Measurements from ENCODE around the gene TPO.

Gene TPO

DNA sequence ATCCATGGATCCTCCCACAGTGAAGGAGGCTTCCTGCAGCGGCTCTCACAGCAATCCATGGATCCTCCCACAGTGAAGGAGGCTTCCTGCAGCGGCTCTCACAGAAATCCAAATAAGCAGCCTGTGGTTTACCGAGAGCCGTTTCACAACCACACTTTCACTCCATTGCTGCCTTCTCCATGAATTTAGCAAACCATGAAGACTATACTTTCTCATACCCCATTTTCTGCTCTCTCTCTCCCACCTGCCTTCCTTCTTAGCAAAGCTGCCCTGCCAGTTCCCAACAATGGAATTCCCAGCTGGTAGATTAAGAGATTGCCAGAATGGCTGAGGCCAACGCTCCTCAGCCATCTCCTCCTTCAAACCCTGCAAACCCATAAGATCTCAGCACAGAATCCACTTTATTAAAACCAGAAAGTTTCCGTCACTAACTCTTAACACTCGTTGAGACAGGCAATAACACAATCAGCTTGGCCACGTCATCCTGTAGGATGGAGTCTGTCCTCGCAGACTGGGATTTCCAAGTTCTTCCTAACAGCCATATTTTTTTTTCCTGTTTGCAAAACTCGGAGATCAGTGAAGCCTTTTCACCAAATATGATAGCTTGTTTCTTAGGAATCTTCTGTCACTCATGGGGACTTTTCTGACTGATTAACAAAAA lies 168.8 kb downstream of the TPO start:
- no peak overlapping the region for H3K27ac ChIP-seq (ENCODE audit: low read depth in 2 of 2, low read length in 2 of 2)
- no peaks in the 10 kb centered on the region for H3K27me3 ChIP-seq (ENCODE audit: control insufficient read depth in 2 of 2, insufficient read depth in 2 of 2, low read length in 2 of 2)
- no peak overlapping the region for H3K9ac ChIP-seq (ENCODE audit: low read depth in 1 of 2, low read length in 2 of 2)
- no peaks in the 10 kb centered on the region for H3K4me1 ChIP-seq (ENCODE audit: control insufficient read depth in 2 of 2, insufficient read depth in 2 of 2, low read length in 2 of 2)
- H3K4me3 ChIP-seq (ENCODE audit: low read length in 2 of 2), result no peak overlapping the region
- no peaks in the 10 kb centered on the region for H3K9me3 ChIP-seq (ENCODE audit: control insufficient read depth in 2 of 2, low read length in 2 of 2)
- H3K36me3 ChIP-seq (ENCODE audit: control insufficient read depth in 2 of 2, insufficient read depth in 2 of 2, low read length in 2 of 2), result no peaks in the 10 kb centered on the region

DNA sequence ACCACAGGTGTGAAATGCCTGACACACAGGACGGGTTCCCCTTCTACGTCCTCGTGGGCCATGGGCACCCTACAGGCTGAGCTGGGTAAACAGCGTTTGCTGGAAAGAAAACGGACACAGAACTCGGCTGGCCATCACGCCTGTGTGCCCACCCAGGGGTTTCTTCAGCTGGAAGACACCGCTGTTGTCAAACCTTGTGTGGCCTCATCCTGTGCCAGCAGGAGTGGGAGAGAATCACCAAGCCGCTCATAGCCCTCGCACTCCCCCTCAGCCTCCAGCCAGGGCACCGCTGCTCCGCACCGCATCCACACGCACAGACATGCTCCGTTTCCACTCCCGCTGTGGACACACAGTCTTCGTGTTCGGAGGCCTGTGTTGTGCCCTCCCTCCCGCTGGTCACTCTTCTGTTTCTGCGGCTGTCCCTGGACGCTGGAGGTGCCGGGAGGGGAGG lies 169.7 kb downstream of the TPO start:
- Histone ChIP-seq H3K27ac (ENCODE audit: low read depth in 2 of 2, low read length in 2 of 2) (no peak overlapping the region), H3K9ac (ENCODE audit: low read depth in 1 of 2, low read length in 2 of 2) (no peak overlapping the region), H3K4me1 (ENCODE audit: control insufficient read depth in 2 of 2, insufficient read depth in 2 of 2, low read length in 2 of 2) (no peaks in the 10 kb centered on the region), H3K9me3 (ENCODE audit: control insufficient read depth in 2 of 2, low read length in 2 of 2) (no peaks in the 10 kb centered on the region), H3K36me3 (ENCODE audit: control insufficient read depth in 2 of 2, insufficient read depth in 2 of 2, low read length in 2 of 2) (no peaks in the 10 kb centered on the region), H3K27me3 (ENCODE audit: control insufficient read depth in 2 of 2, insufficient read depth in 2 of 2, low read length in 2 of 2) (no peaks in the 10 kb centered on the region), H3K4me3 (ENCODE audit: low read length in 2 of 2) (no peak overlapping the region)

DNA sequence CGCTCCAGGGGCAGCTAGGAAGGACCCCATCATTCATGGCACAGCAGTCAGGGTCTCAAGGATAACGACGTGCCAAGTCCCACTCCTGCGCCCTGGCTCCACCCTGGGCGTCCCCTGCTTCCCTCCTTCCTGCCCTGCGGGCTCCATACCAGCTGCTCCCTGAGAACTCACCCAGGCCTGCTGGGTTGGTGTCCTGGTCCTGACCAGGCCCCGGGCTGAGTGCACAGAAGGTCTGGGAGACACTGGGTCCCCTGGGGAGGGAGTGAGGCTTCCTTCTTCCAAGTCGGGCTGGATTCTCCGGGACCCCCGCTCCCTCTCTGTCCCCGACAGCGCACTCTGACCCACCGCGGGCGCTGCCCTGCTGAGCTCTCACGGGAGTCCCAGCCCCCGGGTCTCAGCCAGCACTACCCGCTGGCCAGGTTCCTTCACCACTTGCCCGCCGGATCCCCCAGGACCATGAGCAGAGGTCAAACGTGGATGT lies 170.8 kb downstream of the TPO start:
- Histone ChIP-seq H3K36me3 (ENCODE audit: control insufficient read depth in 2 of 2, insufficient read depth in 2 of 2, low read length in 2 of 2) (no peaks in the 10 kb centered on the region), H3K4me3 (ENCODE audit: low read length in 2 of 2) (no peak overlapping the region), H3K4me1 (ENCODE audit: control insufficient read depth in 2 of 2, insufficient read depth in 2 of 2, low read length in 2 of 2) (no peaks in the 10 kb centered on the region), H3K9me3 (ENCODE audit: control insufficient read depth in 2 of 2, low read length in 2 of 2) (no peaks in the 10 kb centered on the region), H3K9ac (ENCODE audit: low read depth in 1 of 2, low read length in 2 of 2) (no peak overlapping the region), H3K27me3 (ENCODE audit: control insufficient read depth in 2 of 2, insufficient read depth in 2 of 2, low read length in 2 of 2) (no peaks in the 10 kb centered on the region), H3K27ac (ENCODE audit: low read depth in 2 of 2, low read length in 2 of 2) (no peak overlapping the region)

DNA sequence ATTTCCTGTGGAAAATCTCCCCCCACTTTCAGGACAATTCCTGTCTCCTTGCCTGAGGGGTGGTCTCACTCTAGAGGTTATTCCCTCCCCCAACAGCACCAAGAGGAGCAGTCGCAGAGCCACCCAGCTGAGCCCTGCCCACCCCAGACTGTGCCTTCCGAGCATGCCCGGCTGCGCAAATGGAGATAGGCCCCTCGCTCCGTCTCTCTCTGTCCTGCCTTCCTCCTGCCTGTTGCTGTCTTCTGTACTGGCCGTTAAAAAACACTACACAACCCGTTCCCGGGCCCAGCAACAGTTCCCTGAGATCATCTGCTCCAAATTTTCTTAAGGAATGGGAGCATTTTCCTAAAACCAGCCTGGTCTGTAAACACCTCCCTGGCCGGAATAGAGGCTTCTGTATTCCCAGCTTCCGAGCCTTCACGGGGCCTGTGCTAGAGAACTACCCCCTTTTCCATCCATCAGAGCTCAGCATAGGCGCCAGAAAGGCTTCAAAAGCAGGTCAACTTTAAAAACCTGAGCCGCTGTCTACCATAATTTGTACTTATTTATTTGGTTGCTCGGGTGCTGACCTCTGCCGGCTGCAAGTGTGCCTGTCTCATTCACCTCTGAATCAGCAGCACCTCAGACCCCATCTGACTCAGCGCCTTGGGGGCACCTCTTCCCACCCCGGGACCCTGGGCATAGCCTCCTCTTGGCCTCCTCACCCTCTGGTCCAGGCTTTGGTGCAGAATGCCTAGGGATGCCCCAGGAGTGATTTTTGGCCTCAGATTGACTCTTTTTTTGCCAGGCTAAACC lies 171.6 kb downstream of the TPO start:
- H3K9ac ChIP-seq (ENCODE audit: low read depth in 1 of 2, low read length in 2 of 2), result no peak overlapping the region
- no peak overlapping the region for H3K4me3 ChIP-seq (ENCODE audit: low read length in 2 of 2)
- H3K36me3 ChIP-seq (ENCODE audit: control insufficient read depth in 2 of 2, insufficient read depth in 2 of 2, low read length in 2 of 2), result no peaks in the 10 kb centered on the region
- H3K27ac ChIP-seq (ENCODE audit: low read depth in 2 of 2, low read length in 2 of 2), result no peak overlapping the region
- H3K9me3 ChIP-seq (ENCODE audit: control insufficient read depth in 2 of 2, low read length in 2 of 2), result no peaks in the 10 kb centered on the region
- no peaks in the 10 kb centered on the region for H3K4me1 ChIP-seq (ENCODE audit: control insufficient read depth in 2 of 2, insufficient read depth in 2 of 2, low read length in 2 of 2)
- H3K27me3 ChIP-seq (ENCODE audit: control insufficient read depth in 2 of 2, insufficient read depth in 2 of 2, low read length in 2 of 2), result no peaks in the 10 kb centered on the region

DNA sequence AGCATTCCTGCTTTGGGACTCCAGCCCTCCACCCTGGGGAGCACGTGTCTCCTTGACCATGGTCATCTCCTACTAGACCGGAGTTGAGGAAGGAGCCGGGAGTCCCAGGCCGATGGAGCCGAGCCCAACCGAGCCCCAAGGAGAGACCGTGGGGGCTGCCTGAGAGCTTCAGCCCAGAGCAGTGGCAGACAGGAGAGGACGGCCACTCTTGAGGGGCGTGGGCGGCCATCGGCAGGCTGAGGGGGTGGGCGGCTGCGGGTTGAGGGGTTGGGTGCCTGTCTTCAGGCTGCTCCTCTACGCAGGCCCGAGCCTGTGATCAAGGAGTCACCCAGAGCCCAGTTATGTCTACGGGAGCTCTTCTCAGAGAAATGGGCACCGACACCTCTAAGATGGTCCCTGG lies 172.4 kb downstream of the TPO start:
- H3K36me3 ChIP-seq (ENCODE audit: control insufficient read depth in 2 of 2, insufficient read depth in 2 of 2, low read length in 2 of 2), result no peaks in the 10 kb centered on the region
- no peak overlapping the region for H3K4me3 ChIP-seq (ENCODE audit: low read length in 2 of 2)
- H3K27ac ChIP-seq (ENCODE audit: low read depth in 2 of 2, low read length in 2 of 2), result no peak overlapping the region
- no peak overlapping the region for H3K9ac ChIP-seq (ENCODE audit: low read depth in 1 of 2, low read length in 2 of 2)
- H3K4me1 ChIP-seq (ENCODE audit: control insufficient read depth in 2 of 2, insufficient read depth in 2 of 2, low read length in 2 of 2), result no peaks in the 10 kb centered on the region
- H3K27me3 ChIP-seq (ENCODE audit: control insufficient read depth in 2 of 2, insufficient read depth in 2 of 2, low read length in 2 of 2), result no peaks in the 10 kb centered on the region
- no peaks in the 10 kb centered on the region for H3K9me3 ChIP-seq (ENCODE audit: control insufficient read depth in 2 of 2, low read length in 2 of 2)

DNA sequence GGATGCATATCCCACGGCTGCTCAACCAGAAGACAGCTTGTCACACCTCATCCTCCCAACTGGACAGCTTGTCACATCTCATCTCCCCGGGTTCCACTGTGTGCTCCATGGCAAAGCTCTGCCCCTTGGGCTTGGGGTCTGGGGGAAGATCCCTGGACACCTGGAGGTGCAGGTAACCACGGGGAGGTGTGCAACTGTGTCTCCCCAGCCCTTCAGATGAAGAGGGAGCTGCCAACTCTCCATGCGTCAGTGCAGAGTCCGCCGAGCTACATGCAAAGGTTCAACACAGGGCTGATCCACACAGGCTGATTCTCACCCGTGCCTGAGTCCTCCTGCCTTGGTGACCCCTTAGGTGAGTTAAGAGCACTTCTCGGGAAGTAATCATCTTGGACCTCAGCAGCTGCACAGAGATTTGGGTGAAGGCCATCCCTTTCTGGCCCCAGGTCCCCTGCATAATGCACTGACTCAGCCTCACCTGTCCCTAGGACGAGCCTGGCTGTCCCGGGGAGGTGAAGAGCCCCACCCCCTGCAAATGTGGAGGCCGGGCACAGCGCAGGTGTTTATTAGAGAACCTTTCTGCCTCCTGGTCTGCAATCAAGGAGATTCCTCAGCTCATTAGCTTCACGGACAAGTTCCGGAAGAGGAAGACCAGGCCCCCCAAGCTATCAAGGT lies 173.1 kb downstream of the TPO start:
- H3K27ac ChIP-seq (ENCODE audit: low read depth in 2 of 2, low read length in 2 of 2), result no peak overlapping the region
- H3K4me1 ChIP-seq (ENCODE audit: control insufficient read depth in 2 of 2, insufficient read depth in 2 of 2, low read length in 2 of 2), result no peaks in the 10 kb centered on the region
- no peaks in the 10 kb centered on the region for H3K9me3 ChIP-seq (ENCODE audit: control insufficient read depth in 2 of 2, low read length in 2 of 2)
- H3K27me3 ChIP-seq (ENCODE audit: control insufficient read depth in 2 of 2, insufficient read depth in 2 of 2, low read length in 2 of 2), result no peaks in the 10 kb centered on the region
- no peak overlapping the region for H3K9ac ChIP-seq (ENCODE audit: low read depth in 1 of 2, low read length in 2 of 2)
- H3K36me3 ChIP-seq (ENCODE audit: control insufficient read depth in 2 of 2, insufficient read depth in 2 of 2, low read length in 2 of 2), result no peaks in the 10 kb centered on the region
- H3K4me3 ChIP-seq (ENCODE audit: low read length in 2 of 2), result no peak overlapping the region

DNA sequence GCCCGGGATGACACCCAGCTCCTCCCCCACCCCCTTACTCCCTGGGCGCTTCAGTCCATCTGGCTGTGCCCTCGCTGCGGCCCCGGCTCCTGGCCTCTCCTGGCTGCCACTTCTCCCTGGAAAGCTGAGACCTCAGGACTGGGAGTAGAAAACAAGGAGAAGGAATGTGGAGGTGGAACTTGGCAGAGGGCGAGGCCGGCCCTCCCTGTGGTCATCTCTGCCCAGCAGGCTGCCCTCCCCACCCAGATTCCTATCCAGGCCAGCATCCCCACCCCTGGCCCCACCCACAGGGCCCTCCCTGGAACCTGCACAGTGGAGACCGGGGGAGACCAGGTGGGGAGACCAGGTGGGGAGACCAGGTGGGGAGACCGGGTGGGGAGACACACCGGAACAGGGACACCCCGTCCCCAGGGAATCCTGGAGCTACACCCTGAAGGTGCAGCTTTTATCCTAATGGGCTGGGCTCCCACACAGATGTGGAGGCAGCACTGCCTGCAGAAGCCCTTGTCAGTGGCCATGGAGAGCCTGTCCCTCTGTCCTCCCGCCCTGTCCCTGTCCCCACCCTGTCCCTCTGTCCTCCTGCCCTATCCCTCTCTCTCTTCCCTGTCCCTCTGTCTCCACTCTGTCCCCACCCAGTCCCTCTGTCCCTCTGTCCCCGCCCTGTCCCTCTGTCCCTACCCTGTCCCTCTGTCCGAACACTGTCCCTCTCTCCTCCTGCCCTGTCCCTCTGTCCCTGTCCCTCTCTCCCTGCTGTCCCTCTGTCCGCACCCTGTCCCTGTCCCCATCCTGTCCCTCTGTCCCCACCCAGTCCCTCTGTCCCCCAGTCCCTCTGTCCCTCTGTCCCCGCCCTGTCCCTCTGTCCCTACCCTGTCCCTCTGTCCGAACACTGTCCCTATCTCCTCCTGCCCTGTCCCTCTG lies 173.9 kb downstream of the TPO start:
- H3K4me3 ChIP-seq (ENCODE audit: low read length in 2 of 2), result no peak overlapping the region
- H3K27ac ChIP-seq (ENCODE audit: low read depth in 2 of 2, low read length in 2 of 2), result no peak overlapping the region
- no peaks in the 10 kb centered on the region for H3K27me3 ChIP-seq (ENCODE audit: control insufficient read depth in 2 of 2, insufficient read depth in 2 of 2, low read length in 2 of 2)
- no peak overlapping the region for H3K9ac ChIP-seq (ENCODE audit: low read depth in 1 of 2, low read length in 2 of 2)
- peaks cover 0 to 7% of the 10 kb centered on the region in 2 donors for H3K4me1 ChIP-seq (ENCODE audit: control insufficient read depth in 2 of 2, insufficient read depth in 2 of 2, low read length in 2 of 2)
- no peaks in the 10 kb centered on the region for H3K9me3 ChIP-seq (ENCODE audit: control insufficient read depth in 2 of 2, low read length in 2 of 2)
- no peaks in the 10 kb centered on the region for H3K36me3 ChIP-seq (ENCODE audit: control insufficient read depth in 2 of 2, insufficient read depth in 2 of 2, low read length in 2 of 2)

DNA sequence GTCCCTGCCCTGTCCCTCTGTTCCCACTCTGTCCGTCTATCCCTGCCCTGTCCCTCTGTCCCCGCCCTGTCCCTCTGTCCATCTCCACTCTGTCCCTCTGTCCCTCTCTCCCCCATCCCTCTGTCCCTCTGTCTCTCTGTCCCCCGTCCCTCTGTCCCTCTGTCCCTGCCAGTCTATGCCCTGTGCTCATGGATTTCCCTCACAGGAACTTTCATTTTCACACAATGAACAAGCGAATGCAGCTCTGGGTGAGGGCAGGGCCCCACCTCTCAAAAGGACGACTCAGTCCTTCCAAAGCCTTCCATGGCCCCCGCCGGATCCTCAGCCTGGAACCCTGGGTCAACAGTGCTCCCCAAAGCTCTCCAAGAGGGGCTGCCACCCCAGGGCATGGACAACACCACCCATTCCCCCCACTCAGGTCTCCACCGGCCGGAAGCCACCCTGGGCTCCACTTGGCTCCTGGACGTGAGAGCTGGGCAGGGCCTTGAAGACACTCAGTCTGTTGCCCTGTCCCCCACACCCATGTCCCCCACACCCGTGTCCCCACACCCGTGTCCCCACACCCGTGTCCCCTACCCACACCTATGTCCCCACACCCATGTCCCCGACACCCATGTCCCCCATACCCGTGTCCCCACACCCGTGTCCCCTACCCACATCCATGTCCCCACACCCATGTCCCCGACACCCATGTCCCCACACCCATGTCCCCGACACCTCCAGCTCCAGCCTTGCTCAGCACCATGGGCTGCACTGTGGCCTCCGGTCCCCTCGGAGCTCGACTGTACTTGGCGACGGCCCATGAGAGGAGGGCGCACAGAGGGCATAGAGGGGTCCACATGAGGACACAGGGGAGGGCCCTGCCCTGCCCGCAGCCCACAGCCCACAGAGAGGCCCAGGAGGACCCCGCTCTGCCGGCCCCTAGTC lies 175.1 kb downstream of the TPO start:
- Histone ChIP-seq H3K27ac (ENCODE audit: low read depth in 2 of 2, low read length in 2 of 2) (no peak overlapping the region), H3K4me1 (ENCODE audit: control insufficient read depth in 2 of 2, insufficient read depth in 2 of 2, low read length in 2 of 2) (peaks cover 0 to 9% of the 10 kb centered on the region in 2 donors), H3K9me3 (ENCODE audit: control insufficient read depth in 2 of 2, low read length in 2 of 2) (no peaks in the 10 kb centered on the region), H3K4me3 (ENCODE audit: low read length in 2 of 2) (no peak overlapping the region), H3K36me3 (ENCODE audit: control insufficient read depth in 2 of 2, insufficient read depth in 2 of 2, low read length in 2 of 2) (no peaks in the 10 kb centered on the region), H3K9ac (ENCODE audit: low read depth in 1 of 2, low read length in 2 of 2) (no peak overlapping the region), H3K27me3 (ENCODE audit: control insufficient read depth in 2 of 2, insufficient read depth in 2 of 2, low read length in 2 of 2) (no peaks in the 10 kb centered on the region)

Data from mucosa of rectum (tissue), 2 donors.